ENCODE measurements around the gene PDE4D. TPM values are rescaled to one million over a fixed set of nuclear protein-coding genes. Genes with fewer than 3 reads are reported as not detected.

Gene PDE4D
- total RNA-seq, 2 experiments from 2014 or later, result 68.5 to 69.8 TPM

GRCh38 chr5:59837071-59837470 lies 56.5 kb downstream of the PDE4D start:
- ATAC-seq, result no peak
- Mint-ChIP-seq H3K4me3 (no peak overlapping the region), H3K9me3 (ENCODE audit: low read depth) (no peaks in the 10 kb centered on the region), H3K27ac (no peak overlapping the region), H3K4me1 (no peaks in the 10 kb centered on the region), H3K27me3 (peaks cover 20% of the 10 kb centered on the region), H3K36me3 (ENCODE audit: low read depth) (no peaks in the 10 kb centered on the region)
- DNase-seq, result no peak
- POLR2A ChIA-PET, result interaction anchor here (0.6 kb wide), 1 partner anchor 534 kb away, joined by 3 read pairs; no protein-coding TSS in a partner anchor
- intact Hi-C loops (cut with DNase I, micrococcal nuclease), result no loop called here
- CTCF ChIA-PET, result interaction anchor here (0.7 kb wide), 1 partner anchor 447 kb away, joined by 3 read pairs; no protein-coding TSS in a partner anchor

- no peak for DNase-seq
- Mint-ChIP-seq H3K9me3 (ENCODE audit: low read depth) (no peaks in the 10 kb centered on the region), H3K4me3 (no peak overlapping the region), H3K27ac (no peak overlapping the region), H3K36me3 (ENCODE audit: low read depth) (no peaks in the 10 kb centered on the region), H3K27me3 (peaks cover 13% of the 10 kb centered on the region), H3K4me1 (no peaks in the 10 kb centered on the region)
- intact Hi-C loops (cut with DNase I, micrococcal nuclease), result no loop called here
- ChIA-PET POLR2A (no interaction called here), CTCF (no interaction called here)
- no peak for ATAC-seq
Measured at GRCh38 chr5:59835800-59836199, 57.7 kb downstream of the PDE4D start.

- peaks cover 4% of the 10 kb centered on the region for H3K27me3 Mint-ChIP-seq
- H3K4me1 Mint-ChIP-seq, result no peaks in the 10 kb centered on the region
- no peak for ATAC-seq
- no peak for DNase-seq
- no peak overlapping the region for H3K27ac Mint-ChIP-seq
- ChIA-PET CTCF (no interaction called here), POLR2A (no interaction called here)
- no peaks in the 10 kb centered on the region for H3K9me3 Mint-ChIP-seq (ENCODE audit: low read depth)
- intact Hi-C loops (cut with DNase I, micrococcal nuclease), result no loop called here
- no peaks in the 10 kb centered on the region for H3K36me3 Mint-ChIP-seq (ENCODE audit: low read depth)
- H3K4me3 Mint-ChIP-seq, result no peak overlapping the region
Measured at GRCh38 chr5:59833448-59833847, 60.1 kb downstream of the PDE4D start.

DNA sequence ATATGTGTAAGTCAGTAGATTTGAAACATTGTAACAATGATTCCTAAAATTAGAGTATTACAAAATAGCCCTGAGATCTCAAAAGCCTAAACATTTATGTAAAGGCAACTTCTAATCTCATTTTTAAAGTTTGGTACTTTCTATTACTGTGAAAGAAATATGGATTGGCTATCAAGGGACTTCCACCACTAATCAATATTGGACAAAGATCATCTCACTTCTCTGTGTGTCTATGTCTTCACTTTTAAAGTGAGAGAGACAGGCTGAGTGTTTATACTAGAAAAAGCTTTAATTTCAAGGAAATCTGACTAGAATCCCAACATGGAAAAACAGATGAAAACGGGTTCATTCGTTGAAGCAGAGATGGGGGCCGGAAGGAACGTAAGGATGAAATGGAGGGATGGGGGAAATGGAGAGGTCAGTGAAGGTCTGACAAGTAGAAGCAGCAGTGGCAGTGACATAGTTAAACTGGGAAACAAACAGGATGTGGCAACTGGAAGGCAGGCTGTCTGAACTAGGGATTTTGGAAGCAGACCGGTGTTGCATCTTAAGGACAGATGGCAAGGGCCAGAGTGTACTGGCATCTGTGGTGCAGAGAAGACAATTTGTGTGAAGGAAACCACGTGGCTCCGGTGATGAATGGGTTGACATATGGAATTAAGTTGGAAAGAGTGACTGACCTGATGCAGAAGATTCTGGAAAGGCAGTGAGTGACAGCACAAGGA lies 60.8 kb downstream of the PDE4D start:
- CTCF ChIA-PET, result no interaction called here
- DNase-seq, result no peak

GRCh38 chr5:59831326-59832010 lies 62.1 kb downstream of the PDE4D start:
- Mint-ChIP-seq H3K4me3 (no peak overlapping the region), H3K27me3 (peaks cover 6% of the 10 kb centered on the region), H3K9me3 (ENCODE audit: low read depth) (no peaks in the 10 kb centered on the region), H3K27ac (no peak overlapping the region), H3K4me1 (no peaks in the 10 kb centered on the region), H3K36me3 (ENCODE audit: low read depth) (no peaks in the 10 kb centered on the region)
- ChIA-PET CTCF (interaction anchor here (1.4 kb wide), 1 partner anchor 22 kb away, joined by 3 read pairs; no protein-coding TSS in a partner anchor), POLR2A (no interaction called here)
- intact Hi-C loops (cut with DNase I, micrococcal nuclease), result no loop called here
- no peak for DNase-seq
- no peak for ATAC-seq

More for the DNA sequence above, 60.8 kb downstream of the PDE4D start:
- no peak overlapping the region for H3K4me3 Mint-ChIP-seq
- H3K4me1 Mint-ChIP-seq, result no peaks in the 10 kb centered on the region
- no peaks in the 10 kb centered on the region for H3K36me3 Mint-ChIP-seq (ENCODE audit: low read depth)
- intact Hi-C loops (cut with DNase I, micrococcal nuclease), result no loop called here
- H3K9me3 Mint-ChIP-seq (ENCODE audit: low read depth), result no peaks in the 10 kb centered on the region
- H3K27me3 Mint-ChIP-seq, result peaks cover 4% of the 10 kb centered on the region
- no peak for ATAC-seq
- H3K27ac Mint-ChIP-seq, result no peak overlapping the region
- POLR2A ChIA-PET, result no interaction called here

GRCh38 chr5:59830536-59831200 lies 62.9 kb downstream of the PDE4D start:
- intact Hi-C loops (cut with DNase I, micrococcal nuclease), result no loop called here
- ATAC-seq (no peak), DNase-seq (no peak)
- CTCF ChIA-PET, result interaction anchor here (1.4 kb wide), 1 partner anchor 21 kb away, joined by 3 read pairs; no protein-coding TSS in a partner anchor
- Mint-ChIP-seq H3K27ac (no peak overlapping the region), H3K27me3 (peaks cover 6% of the 10 kb centered on the region), H3K4me1 (no peaks in the 10 kb centered on the region), H3K4me3 (no peak overlapping the region), H3K36me3 (ENCODE audit: low read depth) (no peaks in the 10 kb centered on the region), H3K9me3 (ENCODE audit: low read depth) (no peaks in the 10 kb centered on the region)
- POLR2A ChIA-PET, result no interaction called here

DNA sequence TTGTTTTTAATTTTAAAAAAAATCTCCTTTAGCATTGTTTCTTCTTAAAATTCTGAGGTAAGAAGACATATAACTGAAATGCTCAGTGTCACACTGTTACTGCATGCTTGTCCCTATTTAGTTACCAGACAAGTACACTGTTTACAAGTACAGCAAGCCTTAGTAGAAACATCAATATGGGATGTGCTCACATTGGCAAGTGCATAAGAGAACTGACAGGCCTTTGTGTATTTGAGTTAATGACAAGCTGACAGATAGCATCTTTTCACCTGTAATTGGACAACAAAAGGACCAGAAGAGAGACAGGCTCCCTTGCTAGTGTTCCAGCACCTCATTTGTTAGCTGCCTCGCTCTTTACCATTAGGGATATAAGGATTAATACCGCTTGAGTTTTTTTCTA lies 63.6 kb downstream of the PDE4D start:
- DNase-seq (no peak), ATAC-seq (no peak)
- Mint-ChIP-seq H3K4me3 (no peak overlapping the region), H3K27ac (no peak overlapping the region), H3K36me3 (ENCODE audit: low read depth) (no peaks in the 10 kb centered on the region), H3K27me3 (peaks cover 6% of the 10 kb centered on the region), H3K9me3 (ENCODE audit: low read depth) (no peaks in the 10 kb centered on the region), H3K4me1 (no peaks in the 10 kb centered on the region)
- intact Hi-C loops (cut with DNase I, micrococcal nuclease), result no loop called here
- CTCF ChIA-PET, result no interaction called here
- POLR2A ChIA-PET, result no interaction called here

GRCh38 chr5:59829386-59829785 lies 64.1 kb downstream of the PDE4D start:
- DNase-seq (no peak), ATAC-seq (no peak)
- H3K4me1 Mint-ChIP-seq, result no peaks in the 10 kb centered on the region
- H3K27ac Mint-ChIP-seq, result no peak overlapping the region
- ChIA-PET POLR2A (no interaction called here), CTCF (interaction anchor here (0.8 kb wide), 1 partner anchor 19 kb away, joined by 3 read pairs; no protein-coding TSS in a partner anchor)
- peaks cover 8% of the 10 kb centered on the region for H3K27me3 Mint-ChIP-seq
- intact Hi-C loops (cut with DNase I, micrococcal nuclease), result no loop called here
- H3K9me3 Mint-ChIP-seq (ENCODE audit: low read depth), result no peaks in the 10 kb centered on the region
- no peak overlapping the region for H3K4me3 Mint-ChIP-seq
- no peaks in the 10 kb centered on the region for H3K36me3 Mint-ChIP-seq (ENCODE audit: low read depth)

- Mint-ChIP-seq H3K27ac (no peak overlapping the region), H3K4me1 (no peaks in the 10 kb centered on the region), H3K36me3 (ENCODE audit: low read depth) (no peaks in the 10 kb centered on the region), H3K4me3 (no peak overlapping the region), H3K9me3 (ENCODE audit: low read depth) (no peaks in the 10 kb centered on the region), H3K27me3 (peaks cover 11% of the 10 kb centered on the region)
- intact Hi-C loops (cut with DNase I, micrococcal nuclease), result no loop called here
- ATAC-seq (no peak), DNase-seq (no peak)
- ChIA-PET POLR2A (no interaction called here), CTCF (interaction anchor here (0.8 to 1.0 kb wide), 2 partner anchors 14 to 18 kb away, joined by 3 read pairs; no protein-coding TSS in a partner anchor)
Measured at GRCh38 chr5:59828623-59829022, 64.9 kb downstream of the PDE4D start.

DNA sequence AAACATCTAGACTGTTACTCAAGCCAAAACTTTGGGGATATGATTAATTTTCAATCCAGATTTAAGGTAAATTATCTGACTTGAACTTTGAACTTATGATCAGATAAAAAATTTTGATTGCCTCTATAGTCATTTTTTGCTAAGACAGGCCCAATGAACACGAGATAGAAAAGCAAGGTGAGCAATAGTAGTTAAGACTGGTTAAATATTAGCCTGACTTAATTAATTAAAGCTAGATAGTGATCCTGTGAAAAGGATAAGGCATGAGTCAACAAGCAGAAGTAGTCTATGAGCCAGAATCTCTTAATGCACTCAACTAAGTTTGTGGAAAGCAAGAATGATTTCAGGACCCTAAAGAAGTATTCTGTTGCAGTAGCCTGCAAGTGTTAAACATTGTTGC lies 66.5 kb downstream of the PDE4D start:
- Mint-ChIP-seq H3K27me3 (peaks cover 13% of the 10 kb centered on the region), H3K27ac (no peak overlapping the region), H3K9me3 (ENCODE audit: low read depth) (no peaks in the 10 kb centered on the region), H3K4me3 (no peak overlapping the region), H3K4me1 (no peaks in the 10 kb centered on the region), H3K36me3 (ENCODE audit: low read depth) (no peaks in the 10 kb centered on the region)
- ATAC-seq (no peak), DNase-seq (no peak)
- ChIA-PET POLR2A (no interaction called here), CTCF (interaction anchor here (2.3 kb wide), 1 partner anchor 16 kb away, joined by 8 read pairs; no protein-coding TSS in a partner anchor)
- intact Hi-C loops (cut with DNase I, micrococcal nuclease), result no loop called here

GRCh38 chr5:59823420-59823819 lies 70.1 kb downstream of the PDE4D start:
- ChIA-PET CTCF (interaction anchor here (0.9 kb wide), 1 partner anchor 10 kb away, joined by 4 read pairs; no protein-coding TSS in a partner anchor), POLR2A (no interaction called here)
- H3K9me3 Mint-ChIP-seq (ENCODE audit: low read depth), result no peaks in the 10 kb centered on the region
- no peak overlapping the region for H3K4me3 Mint-ChIP-seq
- DNase-seq, result no peak
- intact Hi-C loops (cut with DNase I, micrococcal nuclease), result no loop called here
- no peaks in the 10 kb centered on the region for H3K4me1 Mint-ChIP-seq
- H3K27me3 Mint-ChIP-seq, result peaks cover 25% of the 10 kb centered on the region
- no peak overlapping the region for H3K27ac Mint-ChIP-seq
- no peaks in the 10 kb centered on the region for H3K36me3 Mint-ChIP-seq (ENCODE audit: low read depth)
- no peak for ATAC-seq

Data from activated CD4-positive, alpha-beta T cell treated with anti-CD3 and anti-CD28 coated beads for 36 hours (primary cell).